Measurements from ENCODE around the gene NPW.

The NPW gene

GRCh38 chr16:2063861-2064260, 44.3 kb downstream of the NPW start:
- TF ChIP-seq, protein P1, sequence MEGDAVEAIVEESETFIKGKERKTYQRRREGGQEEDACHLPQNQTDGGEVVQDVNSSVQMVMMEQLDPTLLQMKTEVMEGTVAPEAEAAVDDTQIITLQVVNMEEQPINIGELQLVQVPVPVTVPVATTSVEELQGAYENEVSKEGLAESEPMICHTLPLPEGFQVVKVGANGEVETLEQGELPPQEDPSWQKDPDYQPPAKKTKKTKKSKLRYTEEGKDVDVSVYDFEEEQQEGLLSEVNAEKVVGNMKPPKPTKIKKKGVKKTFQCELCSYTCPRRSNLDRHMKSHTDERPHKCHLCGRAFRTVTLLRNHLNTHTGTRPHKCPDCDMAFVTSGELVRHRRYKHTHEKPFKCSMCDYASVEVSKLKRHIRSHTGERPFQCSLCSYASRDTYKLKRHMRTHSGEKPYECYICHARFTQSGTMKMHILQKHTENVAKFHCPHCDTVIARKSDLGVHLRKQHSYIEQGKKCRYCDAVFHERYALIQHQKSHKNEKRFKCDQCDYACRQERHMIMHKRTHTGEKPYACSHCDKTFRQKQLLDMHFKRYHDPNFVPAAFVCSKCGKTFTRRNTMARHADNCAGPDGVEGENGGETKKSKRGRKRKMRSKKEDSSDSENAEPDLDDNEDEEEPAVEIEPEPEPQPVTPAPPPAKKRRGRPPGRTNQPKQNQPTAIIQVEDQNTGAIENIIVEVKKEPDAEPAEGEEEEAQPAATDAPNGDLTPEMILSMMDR (IDR thresholded peaks at IDR 0.05; ENCODE audit: low read depth, low read length, missing control alignments) = no peak
- H3K4me3 ChIP-seq (replicated peaks; ENCODE audit: low read depth, low read length) = no peak overlapping the region
- DNase-seq (ENCODE audit: extremely low read depth, low read depth) = no peak

DNA sequence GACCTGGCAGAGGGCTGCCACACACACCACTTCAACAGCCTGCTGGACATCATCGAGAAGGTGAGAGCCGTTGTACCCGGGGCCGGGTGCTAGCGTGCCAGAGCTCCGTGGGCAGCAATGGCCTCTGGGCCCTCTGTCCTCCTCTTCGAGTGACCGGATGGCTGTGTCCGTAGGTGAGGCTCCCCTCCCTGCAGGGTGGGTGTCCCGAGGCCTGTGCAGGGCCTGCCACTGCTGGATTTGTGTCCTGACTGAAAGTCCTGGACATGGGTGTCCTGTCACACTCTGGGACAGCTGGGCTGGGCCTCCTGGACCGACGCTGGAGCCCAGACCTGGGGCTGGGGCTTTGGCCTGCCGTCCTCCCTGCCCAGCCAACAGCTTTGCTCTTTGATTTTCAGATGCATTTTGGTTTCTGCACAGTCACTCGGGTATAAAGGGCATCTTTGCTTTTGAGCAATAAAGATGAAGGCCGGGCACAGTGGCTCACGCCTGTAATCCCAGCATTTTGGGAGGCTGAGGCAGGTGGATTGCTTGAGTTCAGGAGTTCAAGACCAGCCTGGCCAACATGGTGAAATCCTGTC, 44.9 kb downstream of the NPW start:
- no peak for DNase-seq (ENCODE audit: extremely low read depth, low read depth)
- H3K4me3 ChIP-seq (replicated peaks; ENCODE audit: low read depth, low read length) = no peak overlapping the region
- TF ChIP-seq, protein P1 (IDR thresholded peaks at IDR 0.05; ENCODE audit: low read depth, low read length, missing control alignments) = no peak

- no peak for DNase-seq (ENCODE audit: extremely low read depth, low read depth)
- H3K4me3 ChIP-seq (replicated peaks; ENCODE audit: low read depth, low read length) = no peak overlapping the region
- TF ChIP-seq, protein P1 (IDR thresholded peaks at IDR 0.05; ENCODE audit: low read depth, low read length, missing control alignments) = no peak
Measured at GRCh38 chr16:2066139-2066538, 46.6 kb downstream of the NPW start.
